GM19025 (cell line): ENCODE data around the gene C22orf23.

Experiments used
- ATAC-seq: cut with Tn5 transposase; IDR thresholded peaks from one replicate; pipeline ENCODE4 v1.9.1; 2021; ENCODE audit warnings: mild to moderate bottlenecking, low read depth, moderate library complexity; ENCODE audit not compliant: unreplicated experiment

The C22orf23 gene

DNA sequence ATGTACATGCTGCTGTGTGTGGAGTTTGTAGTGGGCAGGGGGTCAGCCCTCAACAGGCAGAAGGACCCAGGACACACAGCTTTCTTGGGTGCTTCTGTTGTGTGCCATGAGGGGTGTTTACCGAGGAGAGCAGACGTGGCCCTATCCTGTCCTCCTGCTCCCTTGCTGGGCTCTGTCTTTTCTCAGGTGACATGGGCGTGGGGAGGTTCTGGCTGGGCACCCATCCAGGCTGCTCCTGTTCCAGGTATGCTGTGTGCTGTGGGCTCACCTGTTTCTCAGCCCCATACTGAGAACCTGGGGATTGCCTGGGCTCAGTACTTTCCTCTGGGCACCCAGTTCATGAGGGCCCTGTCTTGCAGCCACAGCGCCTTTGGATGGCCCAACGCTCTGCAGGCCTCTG is 24.0 kb downstream of the C22orf23 start:
- ATAC-seq: no peak

DNA sequence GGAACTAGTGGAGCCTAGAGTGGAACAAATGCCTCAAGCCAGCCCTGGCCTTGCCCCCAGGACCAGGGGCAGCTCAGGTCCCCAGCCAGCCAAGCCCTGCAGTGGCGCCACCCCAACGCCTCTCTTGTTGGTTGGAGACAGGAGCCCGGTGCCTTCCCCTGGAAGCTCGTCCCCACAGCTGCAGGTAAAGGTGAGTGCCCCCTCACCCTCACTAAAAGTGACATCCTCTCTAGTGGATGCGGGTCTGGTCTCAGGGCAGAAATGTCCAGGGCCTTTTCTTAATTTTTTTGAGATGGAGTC is 25.8 kb downstream of the C22orf23 start:
- no peak for ATAC-seq

DNA sequence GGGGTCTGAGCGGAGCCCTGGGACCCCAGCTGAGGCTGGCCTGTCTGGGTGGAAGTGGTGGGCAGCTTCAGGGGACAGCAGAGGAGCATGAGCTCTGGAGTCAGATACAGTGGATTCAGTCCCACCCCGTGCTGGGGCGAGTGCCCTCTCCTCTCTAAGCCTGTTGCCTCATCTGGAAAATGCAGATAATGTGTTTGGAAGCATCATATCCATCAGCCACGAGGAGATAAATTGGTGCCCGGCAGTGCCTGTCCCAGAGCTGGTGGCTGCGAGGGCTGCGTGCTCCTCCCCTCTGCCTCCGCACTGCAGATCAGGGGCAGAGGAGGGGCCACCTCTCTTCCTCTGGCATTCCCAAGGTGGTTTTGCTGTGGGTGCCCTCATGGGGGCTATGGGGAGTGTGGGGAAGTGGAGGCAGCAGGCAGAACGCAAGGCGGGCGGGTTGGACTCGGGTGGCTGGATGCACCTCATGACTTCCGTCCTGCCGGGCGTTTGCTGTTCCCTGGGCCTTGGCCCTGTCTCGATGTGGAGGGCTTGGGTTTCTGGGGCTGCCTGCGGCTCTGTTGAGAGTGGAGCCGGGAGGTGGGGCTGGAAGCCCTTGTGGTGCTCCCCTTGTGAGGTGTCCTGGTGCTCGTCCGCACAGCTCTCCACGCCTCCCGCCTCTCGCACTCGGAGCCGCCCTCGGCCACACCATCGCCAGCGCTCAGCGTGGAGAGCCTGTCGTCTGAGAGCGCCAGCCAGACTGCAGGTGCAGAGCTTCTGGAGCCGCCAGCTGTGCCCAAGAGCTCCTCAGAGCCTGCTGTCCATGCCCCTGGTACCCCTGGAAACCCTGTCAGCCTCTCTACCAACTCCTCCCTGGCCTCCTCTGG is 26.4 kb downstream of the C22orf23 start:
- ATAC-seq: no peak

DNA sequence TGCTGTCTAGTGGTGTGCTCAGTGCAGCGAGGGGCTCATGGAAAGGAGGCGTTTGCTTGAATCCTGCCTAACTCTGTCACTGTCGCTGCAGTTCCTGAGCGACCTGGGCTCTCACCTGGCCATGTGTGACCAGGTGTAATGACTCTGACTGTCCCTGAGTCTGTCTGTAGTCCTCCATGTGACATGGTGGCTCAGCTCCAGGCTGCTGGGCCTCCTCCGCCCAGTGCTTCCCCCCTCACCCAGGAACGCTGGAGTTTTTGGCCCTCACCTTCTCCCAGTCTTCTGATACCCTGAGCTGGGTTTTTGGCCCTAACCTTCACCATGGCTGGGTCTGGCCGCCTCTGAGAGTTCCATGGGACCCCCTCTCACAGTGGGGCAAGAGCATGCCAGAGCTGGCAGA is 27.0 kb downstream of the C22orf23 start:
- no peak for ATAC-seq

DNA sequence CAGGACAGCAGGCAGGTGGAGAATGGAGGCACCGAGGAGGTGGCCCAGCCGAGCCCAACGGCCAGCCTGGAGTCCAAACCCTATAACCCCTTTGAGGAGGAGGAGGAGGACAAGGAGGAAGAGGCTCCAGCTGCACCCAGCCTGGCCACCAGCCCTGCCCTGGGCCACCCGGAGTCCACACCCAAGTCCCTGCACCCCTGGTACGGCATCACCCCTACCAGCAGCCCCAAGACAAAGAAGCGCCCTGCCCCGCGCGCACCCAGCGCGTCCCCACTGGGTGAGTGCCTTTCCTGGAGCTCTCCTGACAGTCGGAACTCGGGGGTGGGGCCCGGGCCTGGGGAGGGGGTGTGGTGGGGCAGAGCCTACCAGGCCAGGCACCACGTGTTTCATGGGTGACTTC is 27.6 kb downstream of the C22orf23 start:
- no peak for ATAC-seq

DNA sequence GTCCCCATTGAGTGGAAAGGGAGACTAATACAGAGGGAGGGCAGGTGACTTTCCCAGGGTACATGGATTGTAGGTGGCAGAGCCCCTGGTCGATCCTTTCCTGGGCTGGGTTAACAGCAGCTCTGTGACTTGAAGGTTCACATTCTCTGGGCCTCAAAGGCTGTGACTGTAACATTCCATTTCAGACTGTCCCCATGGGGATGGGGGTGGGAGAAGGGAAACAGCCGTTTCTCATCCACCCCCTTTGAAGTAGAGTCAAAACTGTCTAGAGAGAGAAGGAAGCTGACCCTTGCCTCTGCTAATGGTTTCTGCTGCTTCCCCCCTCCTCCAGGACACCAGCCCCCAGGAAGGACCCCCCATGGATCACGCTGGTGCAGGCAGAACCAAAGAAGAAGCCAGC is 28.1 kb downstream of the C22orf23 start:
- no peak for ATAC-seq

DNA sequence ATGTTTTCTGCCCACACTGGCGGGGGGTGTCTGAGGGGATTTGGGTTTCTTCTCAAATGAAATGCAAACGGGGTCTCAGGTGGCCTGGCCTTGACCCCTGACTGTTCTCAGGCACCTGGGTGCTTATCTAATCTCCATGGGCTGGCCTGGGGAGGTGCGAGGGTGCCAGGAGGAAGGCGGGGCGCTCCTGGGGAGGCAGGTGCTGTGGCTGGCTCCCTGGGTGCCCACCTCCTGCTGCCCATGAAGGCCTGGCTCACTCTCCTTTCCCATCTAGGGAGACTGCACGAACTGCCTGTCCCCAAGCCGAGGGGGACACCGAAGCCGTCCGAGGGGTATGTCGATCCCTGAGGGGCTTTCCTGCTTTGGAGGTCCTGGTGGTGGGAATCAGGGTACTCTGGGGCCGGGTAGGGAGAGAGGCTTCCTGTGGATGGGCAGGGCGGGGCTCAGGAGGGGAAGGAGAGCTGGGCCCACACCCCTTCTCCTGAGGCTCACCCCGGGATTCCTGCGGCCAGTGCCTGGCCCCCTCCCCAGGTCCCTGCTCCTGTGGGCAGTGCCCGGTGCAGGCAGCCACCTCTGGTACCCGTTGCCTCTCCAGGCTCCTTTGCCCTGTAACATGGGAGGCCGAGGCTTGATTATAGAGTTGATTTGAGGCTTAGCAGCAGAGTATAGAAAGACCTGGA is 28.9 kb downstream of the C22orf23 start:
- no peak for ATAC-seq

DNA sequence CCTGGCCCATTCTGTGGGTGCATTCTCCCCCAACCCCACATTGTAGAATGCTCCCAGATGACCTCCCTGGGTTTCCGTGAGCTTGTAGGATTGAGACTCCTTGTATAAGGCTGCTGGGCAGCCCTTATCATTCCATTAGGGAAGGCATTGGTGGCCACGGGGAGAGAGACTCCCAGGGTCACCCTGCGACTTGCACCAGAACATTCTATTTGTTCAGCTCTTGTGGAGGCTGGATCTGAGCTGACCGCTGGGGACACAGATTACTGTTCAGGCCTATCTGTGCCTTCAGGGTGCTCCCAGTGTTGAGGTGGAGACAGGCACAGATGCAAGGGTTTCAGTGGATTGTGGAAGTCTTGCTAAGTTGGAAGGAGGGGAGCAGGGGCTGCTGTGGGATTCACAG is 29.5 kb downstream of the C22orf23 start:
- no peak for ATAC-seq

DNA sequence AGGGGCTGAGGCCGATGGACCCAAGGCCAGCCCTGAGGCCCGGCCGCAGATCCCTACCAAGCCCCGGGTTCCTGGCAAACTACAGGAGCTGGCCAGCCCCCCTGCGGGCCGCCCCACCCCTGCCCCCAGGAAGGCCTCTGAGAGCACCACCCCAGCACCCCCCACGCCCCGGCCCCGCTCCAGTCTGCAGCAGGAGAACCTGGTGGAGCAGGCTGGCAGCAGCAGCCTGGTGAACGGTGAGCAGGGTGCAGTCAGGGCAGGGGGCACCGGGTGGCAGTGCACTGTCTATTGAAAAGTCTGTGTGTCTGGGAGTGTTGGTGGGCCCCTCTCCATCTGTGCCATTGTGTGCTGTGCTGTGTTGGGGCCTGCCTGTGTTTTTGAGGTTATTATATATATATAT is 31.2 kb downstream of the C22orf23 start:
- ATAC-seq: no peak

DNA sequence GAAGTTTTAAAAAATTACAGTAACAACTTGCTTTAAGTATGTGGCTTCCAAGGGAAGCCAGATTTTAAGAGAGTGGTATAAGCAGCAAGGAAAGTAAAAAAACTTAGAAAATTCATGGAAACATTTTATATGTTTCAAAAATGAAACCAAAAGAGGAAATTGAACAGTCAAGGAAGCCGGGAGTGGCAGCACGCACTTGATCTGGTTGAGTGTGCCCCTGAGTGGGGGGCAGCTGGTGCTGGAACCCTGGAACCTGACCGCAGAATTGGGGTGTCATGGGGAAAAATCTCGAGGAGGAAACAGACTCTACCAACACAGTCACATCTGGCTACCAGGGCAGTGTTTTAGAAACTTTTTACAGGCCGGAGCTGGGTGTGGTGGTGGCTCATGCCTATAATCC is 33.3 kb downstream of the C22orf23 start:
- no peak for ATAC-seq

DNA sequence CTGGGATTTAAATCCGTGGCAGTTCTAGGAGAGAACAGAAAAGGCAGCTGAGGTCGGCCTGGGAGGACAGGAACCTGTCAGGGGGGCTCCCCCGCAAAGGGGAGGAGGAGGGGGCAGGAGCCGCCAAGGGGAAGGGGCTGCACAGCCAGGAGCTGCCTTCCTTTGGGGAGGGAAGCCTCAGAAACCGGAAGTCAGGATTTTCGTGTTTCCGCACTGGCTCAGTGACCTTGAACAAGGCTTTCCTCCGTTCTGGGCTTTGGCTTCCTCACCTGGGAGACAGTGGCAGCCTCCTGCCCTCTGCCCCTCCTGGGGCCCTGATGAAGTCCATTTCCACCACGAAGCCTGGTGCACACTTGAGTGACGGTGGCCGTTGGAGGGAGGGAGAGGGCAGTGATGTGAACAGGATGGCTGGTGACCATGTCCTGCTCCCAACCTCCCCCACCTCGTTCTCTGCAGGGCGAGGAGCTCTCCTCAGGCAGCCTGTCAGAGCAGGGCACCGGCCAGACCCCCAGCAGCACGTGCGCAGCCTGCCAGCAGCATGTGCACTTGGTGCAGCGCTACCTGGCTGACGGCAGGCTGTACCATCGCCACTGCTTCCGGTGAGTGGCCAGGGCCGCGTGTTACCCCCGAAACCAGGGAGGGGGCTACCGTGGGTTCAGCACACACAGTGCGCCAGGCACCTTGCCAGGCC is 34.7 kb downstream of the C22orf23 start:
- ATAC-seq: no peak

DNA sequence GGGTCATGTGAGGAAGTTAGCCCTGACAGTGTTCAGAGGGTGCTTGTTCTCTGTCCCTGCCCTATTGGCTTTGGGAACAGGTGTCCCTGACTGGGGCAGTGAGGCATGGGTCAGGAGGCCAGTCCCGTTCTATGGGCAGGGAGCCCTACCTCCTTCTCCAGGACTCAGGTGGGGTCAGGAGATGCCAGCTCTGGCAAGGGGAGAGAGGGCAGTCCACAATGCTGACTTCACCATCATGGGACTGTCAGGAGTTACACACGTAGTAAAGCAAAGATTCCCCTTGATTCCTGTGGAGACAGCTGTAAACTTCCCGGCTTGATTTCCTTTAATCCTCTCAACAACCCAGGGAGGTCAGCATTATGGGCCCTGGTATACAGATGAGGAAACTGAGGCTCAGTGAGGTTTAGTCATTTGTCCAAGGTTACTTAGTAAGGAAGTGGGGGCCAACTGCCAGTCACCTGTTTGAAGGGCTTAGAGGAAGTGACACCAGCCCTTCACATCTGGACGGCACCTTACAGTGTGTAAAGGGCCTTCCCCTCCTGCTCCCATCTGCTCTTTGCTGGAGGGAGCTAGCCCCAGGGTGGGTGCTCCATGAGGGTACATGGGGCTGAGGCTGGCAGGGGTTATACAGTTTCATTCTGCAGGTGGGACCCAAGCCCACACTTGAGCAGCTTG is 35.4 kb downstream of the C22orf23 start:
- ATAC-seq: no peak

DNA sequence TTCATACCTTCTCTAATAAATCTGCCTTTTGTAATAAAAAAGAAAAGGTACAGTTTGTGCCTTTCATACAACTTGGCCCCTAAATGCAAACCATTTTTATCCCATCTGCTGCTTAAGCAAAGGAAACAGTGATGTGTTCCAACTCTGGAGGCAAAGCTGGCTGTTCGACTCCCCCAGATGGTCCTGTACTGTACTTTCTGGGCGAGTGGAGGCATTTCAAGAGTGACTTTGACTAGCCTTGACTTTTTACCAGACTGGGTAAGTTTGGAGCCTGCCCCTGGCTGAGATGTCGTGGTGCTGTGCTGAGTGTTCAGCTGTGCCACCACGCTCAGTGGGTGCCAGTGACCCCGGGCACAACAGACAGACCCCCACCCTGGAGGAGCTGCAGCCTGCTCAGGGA is 37.1 kb downstream of the C22orf23 start:
- no peak for ATAC-seq

DNA sequence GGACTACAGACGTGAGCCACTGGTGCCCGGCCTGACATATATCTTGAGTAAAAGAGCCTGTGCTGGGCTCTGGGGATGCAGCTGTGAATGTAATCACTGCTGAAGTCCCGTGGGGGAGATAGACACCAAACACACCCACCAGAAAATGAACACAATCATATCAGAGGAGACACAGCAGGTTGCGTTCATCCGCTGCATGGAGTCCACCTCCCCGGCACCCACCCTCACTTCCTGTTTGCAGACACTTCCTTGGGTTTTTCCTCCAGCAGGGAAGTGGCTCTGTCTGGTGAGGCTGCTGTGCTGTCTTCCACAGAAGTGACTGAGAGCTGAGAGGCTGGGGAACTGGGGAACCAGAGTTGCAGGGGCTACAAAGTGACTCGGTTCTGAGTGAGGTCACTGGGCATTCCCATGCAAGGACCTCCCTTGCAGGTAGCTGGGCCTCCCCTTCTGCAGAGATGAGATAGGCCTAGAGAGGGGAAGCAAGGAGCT is 40.1 kb downstream of the C22orf23 start:
- ATAC-seq: no peak

DNA sequence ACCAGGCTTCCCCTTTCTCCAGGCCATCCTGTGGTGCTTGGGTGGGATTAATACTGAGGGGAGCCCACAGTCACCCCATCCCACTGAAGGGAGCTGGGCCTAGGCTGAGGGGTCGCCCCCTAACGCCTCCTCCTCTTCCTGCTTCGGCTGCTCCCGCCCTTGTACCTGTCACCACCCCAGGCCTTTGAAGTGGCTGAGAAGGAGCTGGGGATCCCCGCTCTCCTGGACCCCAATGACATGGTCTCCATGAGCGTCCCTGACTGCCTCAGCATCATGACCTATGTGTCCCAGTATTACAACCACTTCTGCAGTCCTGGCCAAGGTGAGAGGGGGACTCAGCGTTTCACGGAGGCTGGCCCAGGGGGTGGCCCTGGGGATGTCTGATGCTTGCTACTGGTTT is 41.2 kb downstream of the C22orf23 start:
- no peak for ATAC-seq

DNA sequence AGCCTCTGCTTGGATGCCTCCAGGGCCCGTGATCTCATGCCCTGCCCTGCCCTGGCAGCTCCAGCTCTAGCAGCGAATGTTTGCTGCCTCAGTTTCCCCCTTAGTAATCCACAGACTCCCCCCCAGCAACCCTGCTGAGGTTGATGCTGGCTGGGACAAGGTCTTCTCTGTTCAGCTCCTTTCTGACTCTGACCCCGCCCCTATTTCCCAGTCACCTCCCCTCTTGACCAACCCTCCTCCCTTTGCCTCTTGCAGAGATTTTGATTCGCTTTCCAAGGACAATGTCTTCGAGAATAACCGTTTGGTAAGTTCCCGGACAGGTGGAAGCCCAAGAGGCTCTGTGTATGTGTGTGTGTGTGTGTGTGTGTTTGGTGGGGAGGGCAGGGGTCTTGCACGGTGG is 41.7 kb downstream of the C22orf23 start:
- ATAC-seq: no peak

DNA sequence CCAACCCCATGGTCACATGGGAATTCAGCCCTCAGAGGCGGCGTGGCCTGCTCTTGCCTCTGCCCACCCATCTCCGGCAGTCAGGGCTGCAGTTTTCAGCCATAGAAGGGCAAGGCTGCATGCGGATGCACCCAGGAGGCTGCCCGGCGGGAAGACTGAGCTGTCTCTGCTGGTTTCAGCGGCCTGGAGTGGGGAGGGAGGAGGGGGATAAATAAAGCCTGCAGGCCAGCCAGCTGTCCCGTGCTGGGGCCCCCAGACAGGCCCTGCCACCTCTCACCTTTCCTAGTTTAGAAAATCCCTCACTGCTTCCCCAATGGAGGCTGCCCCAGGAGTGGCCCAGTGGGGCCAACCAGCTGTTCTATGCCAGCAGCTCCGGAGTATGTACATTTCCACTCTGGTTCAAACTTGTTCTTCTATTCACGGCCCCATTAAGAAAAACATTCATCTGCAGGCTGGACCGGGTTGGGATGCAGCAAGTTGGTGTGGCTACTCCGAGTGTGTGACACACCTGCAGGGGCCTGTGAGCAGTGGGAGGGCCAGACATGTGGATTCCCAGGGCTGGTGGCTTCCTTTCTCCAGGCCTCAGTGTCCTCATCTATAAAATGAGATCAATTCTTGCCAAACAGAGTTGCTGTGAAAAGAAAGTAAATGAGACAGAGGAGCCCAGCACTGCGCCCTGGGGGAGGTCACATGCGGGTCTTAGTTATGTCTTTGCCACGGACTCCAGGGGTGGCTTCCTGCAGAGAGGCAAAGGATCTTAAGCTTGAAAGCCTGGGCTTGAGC is 42.3 kb downstream of the C22orf23 start:
- no peak for ATAC-seq

DNA sequence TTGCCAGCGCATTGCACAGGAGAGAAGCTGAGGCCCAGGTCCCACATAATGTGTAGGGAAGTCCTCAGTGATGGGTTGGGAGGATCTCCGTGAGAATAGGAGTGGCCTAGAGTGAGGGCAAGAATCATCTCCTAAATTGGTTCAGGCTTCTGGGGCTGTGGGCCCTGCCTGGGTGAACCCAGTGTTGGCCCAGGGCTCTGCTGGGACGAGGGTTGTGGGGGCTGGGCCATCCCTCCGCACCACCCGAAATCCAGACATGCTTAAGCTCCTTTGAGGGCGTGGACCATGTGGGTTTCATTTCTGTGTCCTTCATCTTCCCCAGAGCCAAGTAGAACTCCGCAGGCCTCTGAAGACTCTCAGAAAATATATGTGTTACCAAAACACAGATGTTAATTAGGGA is 43.6 kb downstream of the C22orf23 start:
- ATAC-seq: no peak

DNA sequence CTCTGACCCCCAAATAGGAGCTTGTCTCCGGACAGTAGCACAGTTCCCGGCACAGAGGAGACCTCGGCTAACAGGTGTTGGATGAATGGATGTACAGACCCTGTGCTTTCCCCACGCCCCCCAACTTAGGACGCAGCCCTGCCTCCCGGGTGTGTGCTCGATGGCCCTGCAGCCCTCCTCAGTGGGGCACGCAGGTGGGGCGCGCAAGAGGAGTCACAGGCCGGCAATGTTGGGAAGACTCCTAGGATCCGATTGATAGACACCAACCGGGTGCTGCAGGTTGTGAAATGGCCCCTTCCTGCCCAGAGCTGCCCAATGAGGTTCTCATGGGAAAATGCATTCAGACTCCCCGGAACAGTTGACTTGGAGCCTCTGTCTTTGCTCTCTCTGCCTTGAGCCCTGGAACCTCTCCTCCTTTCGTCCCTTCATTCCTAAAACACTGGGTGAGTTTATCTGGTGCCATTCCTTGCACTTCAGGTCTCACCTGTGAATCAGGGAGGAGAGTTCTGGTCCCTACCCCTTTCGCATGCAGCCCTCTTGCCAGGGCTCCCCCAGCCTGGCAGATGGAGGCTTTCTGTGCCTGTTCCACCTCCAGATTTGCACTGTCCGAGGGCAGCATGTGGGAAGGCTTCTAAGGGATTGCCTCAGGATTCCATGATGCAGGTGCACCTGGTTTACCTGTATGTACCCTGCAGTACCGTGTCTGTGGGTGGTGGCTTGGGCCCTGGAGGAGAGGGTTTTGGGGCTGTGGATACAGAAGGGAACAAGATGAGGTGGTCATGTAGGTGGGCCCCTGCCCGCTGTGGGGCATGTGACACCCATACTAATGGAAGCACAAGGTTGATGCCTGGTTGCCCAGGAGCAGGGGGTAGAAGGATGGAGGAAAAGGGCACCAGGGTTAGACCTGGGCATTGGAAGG is 46.1 kb downstream of the C22orf23 start:
- ATAC-seq: no peak
